ENCODE data around the gene EARS2. TPM values are rescaled to one million over a fixed set of nuclear protein-coding genes. Genes with fewer than 3 reads are reported as not detected.

Gene EARS2
- total and polyA plus RNA-seq, 8 donors = 7.8 to 176 (median 18.3) TPM

GRCh38 chr16:23578101-23578830 lies 21.1 kb upstream of the EARS2 start:
- Histone ChIP-seq H3K4me1 (peaks cover 0 to 5% (median 2%) of the 10 kb centered on the region in 4 donors), H3K36me3 (peaks cover 25 to 97% (median 94%) of the 10 kb centered on the region in 4 donors), H3K27me3 (no peaks in the 10 kb centered on the region), H3K4me3 (no peak overlapping the region), H3K27ac (no peak overlapping the region), H3K9me3 (no peaks in the 10 kb centered on the region)
- intact Hi-C loops (cut with DNase I; ENCODE audit: low total_unique reads) = no loop called here
- 57 to 71% (median 67%) methylated on average over 5 of the region's 5 CpGs for WGBS, 5 donors
- DNase-seq = peak in 1 of 2 donors; percentile 36
- TF ChIP-seq CTCF (IDR thresholded peaks at IDR 0.05) = no peak
- TF ChIP-seq POLR2A (IDR thresholded peaks at IDR 0.05) = no peak
- TF ChIP-seq EP300 (IDR thresholded peaks at IDR 0.05) = no peak
- TF ChIP-seq POLR2AphosphoS5 (IDR thresholded peaks at IDR 0.05) = no peak

- DNase-seq = no peak
- Histone ChIP-seq H3K27me3 (no peaks in the 10 kb centered on the region), H3K4me1 (peaks cover 0 to 5% (median 2%) of the 10 kb centered on the region in 4 donors), H3K36me3 (peaks cover 33 to 97% (median 94%) of the 10 kb centered on the region in 4 donors), H3K4me3 (no peak overlapping the region), H3K27ac (no peak overlapping the region), H3K9me3 (no peaks in the 10 kb centered on the region)
- TF ChIP-seq CTCF (IDR thresholded peaks at IDR 0.05) = no peak
- TF ChIP-seq EP300 (IDR thresholded peaks at IDR 0.05) = no peak
- TF ChIP-seq POLR2AphosphoS5 (IDR thresholded peaks at IDR 0.05) = no peak
- no peak for TF ChIP-seq POLR2A (IDR thresholded peaks at IDR 0.05)
- WGBS, 5 donors = 91 to 100% (median 94%) methylated on average over 2 of the region's 2 CpGs
- intact Hi-C loops (cut with DNase I; ENCODE audit: low total_unique reads) = no loop called here
These were observed 20.3 kb upstream of the EARS2 start for GRCh38 chr16:23577493-23577892.

- Histone ChIP-seq H3K27ac (no peak overlapping the region), H3K4me3 (no peak overlapping the region), H3K27me3 (no peaks in the 10 kb centered on the region), H3K36me3 (peaks cover 33 to 97% (median 94%) of the 10 kb centered on the region in 4 donors), H3K4me1 (peaks cover 0 to 5% (median 2%) of the 10 kb centered on the region in 4 donors), H3K9me3 (no peaks in the 10 kb centered on the region)
- intact Hi-C loops (cut with DNase I; ENCODE audit: low total_unique reads) = no loop called here
- TF ChIP-seq CTCF (IDR thresholded peaks at IDR 0.05) = no peak
- no peak for TF ChIP-seq EP300 (IDR thresholded peaks at IDR 0.05)
- TF ChIP-seq POLR2A (IDR thresholded peaks at IDR 0.05) = no peak
- no peak for TF ChIP-seq POLR2AphosphoS5 (IDR thresholded peaks at IDR 0.05)
- 83 to 91% (median 89%) methylated on average over 3 of the region's 3 CpGs for WGBS, 5 donors
- no peak for DNase-seq
These were observed 18.7 kb upstream of the EARS2 start for GRCh38 chr16:23575834-23576233.

- WGBS, 5 donors = 85 to 92% (median 89%) methylated on average over 5 of the region's 5 CpGs
- peaks cover 0 to 5% (median 2%) of the 10 kb centered on the region in 4 donors for H3K4me1 ChIP-seq
These were observed 16.7 kb upstream of the EARS2 start for GRCh38 chr16:23573817-23574216.

More at GRCh38 chr16:23573817-23574216, 16.7 kb upstream of the EARS2 start:
- Histone ChIP-seq H3K27me3 (no peaks in the 10 kb centered on the region), H3K4me3 (no peak overlapping the region), H3K27ac (no peak overlapping the region), H3K36me3 (peaks cover 41 to 97% (median 94%) of the 10 kb centered on the region in 4 donors), H3K9me3 (no peaks in the 10 kb centered on the region)
- TF ChIP-seq POLR2A (IDR thresholded peaks at IDR 0.05) (no peak), CTCF (IDR thresholded peaks at IDR 0.05) (no peak), POLR2AphosphoS5 (IDR thresholded peaks at IDR 0.05) (no peak), EP300 (IDR thresholded peaks at IDR 0.05) (no peak)
- no peak for DNase-seq
- intact Hi-C loops (cut with DNase I; ENCODE audit: low total_unique reads) = no loop called here
